ENCODE results near the gene PLP1. TPM values are rescaled to one million over a fixed set of nuclear protein-coding genes. Genes with fewer than 3 reads are reported as not detected.

PLP1 gene
- total and polyA plus RNA-seq, 9 of the 15 experiments (the other 6 are each of a cell fraction or from before 2014, with no cell fraction given) = not detected

DNA sequence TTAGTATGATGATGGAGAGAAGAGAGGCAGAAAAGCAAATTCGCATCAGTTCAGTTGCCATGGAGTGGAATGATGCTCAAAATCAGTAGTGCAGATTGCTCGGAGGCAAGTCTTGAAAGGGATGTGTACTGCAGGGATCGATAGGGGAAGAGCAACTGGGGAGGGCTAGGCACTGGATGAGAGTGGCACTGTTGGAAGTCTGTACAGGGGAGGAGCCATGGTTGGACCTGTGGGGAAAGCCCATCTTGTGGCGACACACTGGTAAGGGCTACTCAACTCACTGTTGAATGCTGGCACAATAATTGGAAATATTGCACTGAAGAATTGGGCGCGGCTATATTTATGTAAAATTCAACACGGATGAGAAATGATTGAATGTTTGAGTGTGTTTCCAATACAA, 54.2 kb downstream of the PLP1 start:
- no peak overlapping the region for H3K4me3 ChIP-seq
- no peaks in the 10 kb centered on the region for H3K36me3 ChIP-seq (ENCODE audit: control insufficient read depth, insufficient read depth, low read length)
- H3K4me1 ChIP-seq (replicated peaks in 1 of 2; ENCODE audit: control insufficient read depth in 2 of 2, insufficient read depth in 2 of 2, low read length in 2 of 2) = peaks cover 0 to 9% of the 10 kb centered on the region in 2 experiments; a peak in 2 of 5 replicates
- H3K27ac ChIP-seq (ENCODE audit: extremely low read depth, low read depth, low read length) = no peak overlapping the region
- WGBS (ENCODE audit: insufficient coverage, low coverage, missing lambda C conversion rate) = 4% methylated on average over 6 of the region's 7 CpGs
- no peak overlapping the region for H2AFZ ChIP-seq (ENCODE audit: low read depth, low read length)
- ChIA-PET CTCF (ENCODE audit: low intra/inter-chr PET ratio) (no interaction called here), POLR2A (no interaction called here)
- no peaks in the 10 kb centered on the region for H3K79me2 ChIP-seq (ENCODE audit: control insufficient read depth, insufficient read depth, low read length)
- H4K20me1 ChIP-seq (replicated peaks; ENCODE audit: control insufficient read depth, insufficient read depth, low read length) = no peaks in the 10 kb centered on the region
- intact Hi-C loops (cut with micrococcal nuclease) (no loop called here), in situ Hi-C loops (cut with MboI) (no loop called here)
- H3K9me3 ChIP-seq (replicated peaks; ENCODE audit: control insufficient read depth, insufficient read depth, low read depth, low read length) = no peaks in the 10 kb centered on the region
- ATAC-seq (no peak), FAIRE-seq (no peak), DNase-seq (ENCODE audit: extremely low read depth in 1 of 4, low spot score in 3 of 4) (no peak)
- no TSS peak for BruUV-seq (replicated peaks)
- no peak overlapping the region for H3K4me2 ChIP-seq (ENCODE audit: insufficient read depth, low read length)
- no peak overlapping the region for H3K9ac ChIP-seq (ENCODE audit: insufficient read depth in 1 of 2, low read depth in 2 of 2, low read length in 2 of 2)
- H3K27me3 ChIP-seq (ENCODE audit: control insufficient read depth in 2 of 2, insufficient read depth in 2 of 2, low read length in 2 of 2) = peaks cover 7 to 27% of the 10 kb centered on the region in 2 experiments; a peak in 4 of 5 replicates
- no peaks in the 10 kb centered on the region for H3K9me1 ChIP-seq (ENCODE audit: control insufficient read depth, insufficient read depth, low read length)
- TF ChIP-seq, protein P1, sequence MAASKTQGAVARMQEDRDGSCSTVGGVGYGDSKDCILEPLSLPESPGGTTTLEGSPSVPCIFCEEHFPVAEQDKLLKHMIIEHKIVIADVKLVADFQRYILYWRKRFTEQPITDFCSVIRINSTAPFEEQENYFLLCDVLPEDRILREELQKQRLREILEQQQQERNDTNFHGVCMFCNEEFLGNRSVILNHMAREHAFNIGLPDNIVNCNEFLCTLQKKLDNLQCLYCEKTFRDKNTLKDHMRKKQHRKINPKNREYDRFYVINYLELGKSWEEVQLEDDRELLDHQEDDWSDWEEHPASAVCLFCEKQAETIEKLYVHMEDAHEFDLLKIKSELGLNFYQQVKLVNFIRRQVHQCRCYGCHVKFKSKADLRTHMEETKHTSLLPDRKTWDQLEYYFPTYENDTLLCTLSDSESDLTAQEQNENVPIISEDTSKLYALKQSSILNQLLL (CRISPR knock-in tag; IDR thresholded peaks at IDR 0.05; ENCODE audit: borderline replicate concordance) = no peak
- TF ChIP-seq PTBP1 (IDR thresholded peaks at IDR 0.05; ENCODE audit: low read depth, low read length) (no peak), BRF1 (IDR thresholded peaks at IDR 0.05; ENCODE audit: borderline replicate concordance, extremely low read depth, insufficient read length) (no peak), MIER1 (IDR thresholded peaks at IDR 0.05; ENCODE audit: low read depth) (no peak), TOE1 (IDR thresholded peaks at IDR 0.05; ENCODE audit: borderline replicate concordance) (no peak), TOE1 (CRISPR knock-in tag; IDR thresholded peaks at IDR 0.05; ENCODE audit: borderline replicate concordance, low read depth) (no peak), RBBP5 (IDR thresholded peaks at IDR 0.05; ENCODE audit: borderline replicate concordance, insufficient read depth, low read length, poor library complexity, severe bottlenecking) (no peak), FOXJ2 (tag; IDR thresholded peaks at IDR 0.05) (no peak), SLC30A9 (CRISPR knock-in tag; IDR thresholded peaks at IDR 0.05) (no peak), ZNF717 (CRISPR knock-in tag; IDR thresholded peaks at IDR 0.05) (no peak), MEF2A (IDR thresholded peaks at IDR 0.05; ENCODE audit: control insufficient read depth, low read depth, low read length) (no peak), ZNF232 (CRISPR knock-in tag; IDR thresholded peaks at IDR 0.05) (no peak), ZNF79 (CRISPR knock-in tag; IDR thresholded peaks at IDR 0.05; ENCODE audit: low read depth) (no peak), EP400 (IDR thresholded peaks at IDR 0.05) (no peak)
- TF ChIP-seq, protein P2, sequence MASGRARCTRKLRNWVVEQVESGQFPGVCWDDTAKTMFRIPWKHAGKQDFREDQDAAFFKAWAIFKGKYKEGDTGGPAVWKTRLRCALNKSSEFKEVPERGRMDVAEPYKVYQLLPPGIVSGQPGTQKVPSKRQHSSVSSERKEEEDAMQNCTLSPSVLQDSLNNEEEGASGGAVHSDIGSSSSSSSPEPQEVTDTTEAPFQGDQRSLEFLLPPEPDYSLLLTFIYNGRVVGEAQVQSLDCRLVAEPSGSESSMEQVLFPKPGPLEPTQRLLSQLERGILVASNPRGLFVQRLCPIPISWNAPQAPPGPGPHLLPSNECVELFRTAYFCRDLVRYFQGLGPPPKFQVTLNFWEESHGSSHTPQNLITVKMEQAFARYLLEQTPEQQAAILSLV (tag; IDR thresholded peaks at IDR 0.05) = no peak
- TF ChIP-seq, protein P3, sequence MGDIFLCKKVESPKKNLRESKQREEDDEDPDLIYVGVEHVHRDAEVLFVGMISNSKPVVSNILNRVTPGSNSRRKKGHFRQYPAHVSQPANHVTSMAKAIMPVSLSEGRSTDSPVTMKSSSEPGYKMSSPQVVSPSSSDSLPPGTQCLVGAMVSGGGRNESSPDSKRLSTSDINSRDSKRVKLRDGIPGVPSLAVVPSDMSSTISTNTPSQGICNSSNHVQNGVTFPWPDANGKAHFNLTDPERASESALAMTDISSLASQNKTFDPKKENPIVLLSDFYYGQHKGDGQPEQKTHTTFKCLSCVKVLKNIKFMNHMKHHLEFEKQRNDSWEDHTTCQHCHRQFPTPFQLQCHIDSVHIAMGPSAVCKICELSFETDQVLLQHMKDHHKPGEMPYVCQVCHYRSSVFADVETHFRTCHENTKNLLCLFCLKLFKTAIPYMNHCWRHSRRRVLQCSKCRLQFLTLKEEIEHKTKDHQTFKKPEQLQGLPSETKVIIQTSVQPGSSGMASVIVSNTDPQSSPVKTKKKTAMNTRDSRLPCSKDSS (IDR thresholded peaks at IDR 0.05; ENCODE audit: low read depth, partially characterized antibody) = no peak
- TF ChIP-seq, protein P4, sequence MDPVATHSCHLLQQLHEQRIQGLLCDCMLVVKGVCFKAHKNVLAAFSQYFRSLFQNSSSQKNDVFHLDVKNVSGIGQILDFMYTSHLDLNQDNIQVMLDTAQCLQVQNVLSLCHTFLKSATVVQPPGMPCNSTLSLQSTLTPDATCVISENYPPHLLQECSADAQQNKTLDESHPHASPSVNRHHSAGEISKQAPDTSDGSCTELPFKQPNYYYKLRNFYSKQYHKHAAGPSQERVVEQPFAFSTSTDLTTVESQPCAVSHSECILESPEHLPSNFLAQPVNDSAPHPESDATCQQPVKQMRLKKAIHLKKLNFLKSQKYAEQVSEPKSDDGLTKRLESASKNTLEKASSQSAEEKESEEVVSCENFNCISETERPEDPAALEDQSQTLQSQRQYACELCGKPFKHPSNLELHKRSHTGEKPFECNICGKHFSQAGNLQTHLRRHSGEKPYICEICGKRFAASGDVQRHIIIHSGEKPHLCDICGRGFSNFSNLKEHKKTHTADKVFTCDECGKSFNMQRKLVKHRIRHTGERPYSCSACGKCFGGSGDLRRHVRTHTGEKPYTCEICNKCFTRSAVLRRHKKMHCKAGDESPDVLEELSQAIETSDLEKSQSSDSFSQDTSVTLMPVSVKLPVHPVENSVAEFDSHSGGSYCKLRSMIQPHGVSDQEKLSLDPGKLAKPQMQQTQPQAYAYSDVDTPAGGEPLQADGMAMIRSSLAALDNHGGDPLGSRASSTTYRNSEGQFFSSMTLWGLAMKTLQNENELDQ (CRISPR knock-in tag; IDR thresholded peaks at IDR 0.05; ENCODE audit: borderline replicate concordance) = no peak
